ENCODE measurements around the gene NLGN1. TPM values are rescaled to one million over a fixed set of nuclear protein-coding genes. Genes with fewer than 3 reads are reported as not detected.

The NLGN1 gene
- total RNA-seq, 2 experiments from 2014 or later: not detected

DNA sequence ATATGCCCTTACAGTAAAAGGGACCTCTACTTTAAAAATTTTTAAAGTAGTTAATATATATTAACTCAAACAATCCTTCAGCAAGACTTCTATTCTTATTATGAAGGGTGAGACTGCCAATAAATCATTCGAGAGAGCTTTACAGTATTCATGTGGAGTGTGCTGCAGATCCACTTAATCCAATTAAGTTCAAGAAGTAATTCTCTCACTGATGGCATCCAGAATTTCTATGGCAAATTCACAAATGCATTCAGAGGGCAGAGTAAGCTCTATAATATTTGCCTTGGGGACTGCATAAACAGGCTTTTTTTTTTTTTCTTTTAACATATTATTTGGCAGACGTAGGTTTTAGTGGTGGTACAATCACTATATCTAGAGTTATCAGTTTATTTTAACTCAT is 692.0 kb downstream of the NLGN1 start:
- no peaks in the 10 kb centered on the region for H3K9me3 Mint-ChIP-seq
- no peaks in the 10 kb centered on the region for H3K36me3 Mint-ChIP-seq
- no peak for DNase-seq
- H3K27ac Mint-ChIP-seq: no peak overlapping the region
- no peak overlapping the region for H3K4me3 Mint-ChIP-seq
- H3K27me3 Mint-ChIP-seq: no peaks in the 10 kb centered on the region
- no peaks in the 10 kb centered on the region for H3K4me1 Mint-ChIP-seq

GRCh38 chr3:174094669-174095068 is 697.1 kb downstream of the NLGN1 start:
- Mint-ChIP-seq H3K4me3 (no peak overlapping the region), H3K27me3 (no peaks in the 10 kb centered on the region), H3K9me3 (no peaks in the 10 kb centered on the region), H3K36me3 (no peaks in the 10 kb centered on the region), H3K27ac (no peak overlapping the region), H3K4me1 (no peaks in the 10 kb centered on the region)
- DNase-seq: no peak

GRCh38 chr3:174097686-174098085 is 700.1 kb downstream of the NLGN1 start:
- Mint-ChIP-seq H3K27ac (no peak overlapping the region), H3K4me1 (no peaks in the 10 kb centered on the region), H3K9me3 (no peaks in the 10 kb centered on the region), H3K4me3 (no peak overlapping the region), H3K27me3 (no peaks in the 10 kb centered on the region), H3K36me3 (no peaks in the 10 kb centered on the region)
- DNase-seq: no peak

GRCh38 chr3:174098746-174099145 is 701.2 kb downstream of the NLGN1 start:
- H3K27ac Mint-ChIP-seq: no peak overlapping the region

DNA sequence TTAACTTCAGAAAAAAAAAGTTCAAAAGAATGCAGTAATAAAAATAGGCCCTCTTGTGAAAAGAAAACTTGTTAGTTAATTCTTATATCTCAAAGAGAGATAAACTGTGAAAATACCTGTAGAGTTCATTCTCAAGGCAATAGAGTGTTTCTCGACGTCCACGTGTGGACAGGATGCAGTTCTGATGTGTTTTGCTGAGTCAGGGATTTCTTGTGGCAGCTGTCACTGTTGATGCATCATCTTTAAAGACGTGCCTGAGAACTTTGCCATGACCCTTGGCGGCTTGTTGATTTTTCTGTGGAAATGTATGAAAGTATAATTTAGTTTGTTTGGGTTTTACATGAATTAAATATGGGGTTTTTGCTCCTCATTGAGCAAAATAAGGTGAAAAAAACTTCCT is 702.2 kb downstream of the NLGN1 start:
- Mint-ChIP-seq H3K27me3 (no peaks in the 10 kb centered on the region), H3K36me3 (no peaks in the 10 kb centered on the region), H3K27ac (no peak overlapping the region), H3K4me3 (no peak overlapping the region), H3K4me1 (no peaks in the 10 kb centered on the region), H3K9me3 (no peaks in the 10 kb centered on the region)
- no peak for DNase-seq

More at GRCh38 chr3:174098746-174099145, 701.2 kb downstream of the NLGN1 start:
- Mint-ChIP-seq H3K27me3 (no peaks in the 10 kb centered on the region), H3K36me3 (no peaks in the 10 kb centered on the region), H3K9me3 (no peaks in the 10 kb centered on the region), H3K4me1 (no peaks in the 10 kb centered on the region), H3K4me3 (no peak overlapping the region)
- DNase-seq: no peak

- Mint-ChIP-seq H3K4me1 (no peaks in the 10 kb centered on the region), H3K27me3 (no peaks in the 10 kb centered on the region), H3K9me3 (no peaks in the 10 kb centered on the region), H3K27ac (no peak overlapping the region), H3K4me3 (no peak overlapping the region), H3K36me3 (no peaks in the 10 kb centered on the region)
- no peak for DNase-seq
Measured at GRCh38 chr3:174100744-174101143, 703.2 kb downstream of the NLGN1 start.

GRCh38 chr3:174101244-174101643 is 703.7 kb downstream of the NLGN1 start:
- H3K4me3 Mint-ChIP-seq: no peak overlapping the region
- no peak overlapping the region for H3K27ac Mint-ChIP-seq
- H3K27me3 Mint-ChIP-seq: no peaks in the 10 kb centered on the region
- DNase-seq: no peak
- no peaks in the 10 kb centered on the region for H3K9me3 Mint-ChIP-seq
- H3K36me3 Mint-ChIP-seq: no peaks in the 10 kb centered on the region
- H3K4me1 Mint-ChIP-seq: no peaks in the 10 kb centered on the region

GRCh38 chr3:174102274-174102673 is 704.7 kb downstream of the NLGN1 start:
- Mint-ChIP-seq H3K36me3 (no peaks in the 10 kb centered on the region), H3K4me1 (no peaks in the 10 kb centered on the region), H3K27ac (no peak overlapping the region), H3K9me3 (no peaks in the 10 kb centered on the region), H3K4me3 (no peak overlapping the region), H3K27me3 (no peaks in the 10 kb centered on the region)
- DNase-seq: no peak

- no peak for DNase-seq
- no peak overlapping the region for H3K4me3 Mint-ChIP-seq
- no peaks in the 10 kb centered on the region for H3K4me1 Mint-ChIP-seq
- no peaks in the 10 kb centered on the region for H3K27me3 Mint-ChIP-seq
- no peak overlapping the region for H3K27ac Mint-ChIP-seq
- H3K36me3 Mint-ChIP-seq: no peaks in the 10 kb centered on the region
- H3K9me3 Mint-ChIP-seq: no peaks in the 10 kb centered on the region
Measured at GRCh38 chr3:174102866-174103265, 705.3 kb downstream of the NLGN1 start.

GRCh38 chr3:174110761-174111160 is 713.2 kb downstream of the NLGN1 start:
- Mint-ChIP-seq H3K36me3 (no peaks in the 10 kb centered on the region), H3K9me3 (peaks cover 1% of the 10 kb centered on the region), H3K27me3 (no peaks in the 10 kb centered on the region), H3K4me3 (no peak overlapping the region), H3K4me1 (no peaks in the 10 kb centered on the region), H3K27ac (no peak overlapping the region)
- no peak for DNase-seq

- Mint-ChIP-seq H3K9me3 (peaks cover 1% of the 10 kb centered on the region), H3K36me3 (no peaks in the 10 kb centered on the region), H3K27me3 (no peaks in the 10 kb centered on the region), H3K4me3 (no peak overlapping the region), H3K4me1 (no peaks in the 10 kb centered on the region), H3K27ac (no peak overlapping the region)
- no peak for DNase-seq
Measured at GRCh38 chr3:174111776-174112175, 714.2 kb downstream of the NLGN1 start.

- Mint-ChIP-seq H3K9me3 (peaks cover 1% of the 10 kb centered on the region), H3K27me3 (no peaks in the 10 kb centered on the region), H3K36me3 (no peaks in the 10 kb centered on the region), H3K4me3 (no peak overlapping the region), H3K4me1 (no peaks in the 10 kb centered on the region), H3K27ac (no peak overlapping the region)
- DNase-seq: no peak
Measured at GRCh38 chr3:174116421-174116820, 718.9 kb downstream of the NLGN1 start.

DNA sequence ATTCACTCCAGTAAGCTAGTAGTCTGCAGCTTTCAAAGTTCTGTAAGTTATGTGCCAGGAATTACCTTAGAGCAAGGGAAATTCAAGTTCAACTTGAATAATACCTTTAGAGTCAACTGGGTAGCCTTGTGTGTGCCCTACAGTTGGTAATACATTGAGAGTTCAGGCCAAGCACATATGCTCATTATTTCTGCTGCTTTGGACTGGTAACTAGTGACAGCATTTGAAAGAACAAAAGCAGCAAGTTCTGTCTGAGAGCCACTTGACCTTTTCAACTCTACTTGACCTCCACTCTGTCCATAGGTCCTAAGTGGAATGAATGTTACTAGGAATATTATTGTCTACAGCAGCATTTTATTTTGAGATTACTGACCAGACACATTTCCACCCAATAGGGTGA is 723.5 kb downstream of the NLGN1 start:
- H3K9me3 Mint-ChIP-seq: no peaks in the 10 kb centered on the region
- H3K27me3 Mint-ChIP-seq: no peaks in the 10 kb centered on the region
- H3K4me3 Mint-ChIP-seq: no peak overlapping the region
- H3K27ac Mint-ChIP-seq: no peak overlapping the region
- H3K4me1 Mint-ChIP-seq: no peaks in the 10 kb centered on the region
- DNase-seq: no peak
- no peaks in the 10 kb centered on the region for H3K36me3 Mint-ChIP-seq

DNA sequence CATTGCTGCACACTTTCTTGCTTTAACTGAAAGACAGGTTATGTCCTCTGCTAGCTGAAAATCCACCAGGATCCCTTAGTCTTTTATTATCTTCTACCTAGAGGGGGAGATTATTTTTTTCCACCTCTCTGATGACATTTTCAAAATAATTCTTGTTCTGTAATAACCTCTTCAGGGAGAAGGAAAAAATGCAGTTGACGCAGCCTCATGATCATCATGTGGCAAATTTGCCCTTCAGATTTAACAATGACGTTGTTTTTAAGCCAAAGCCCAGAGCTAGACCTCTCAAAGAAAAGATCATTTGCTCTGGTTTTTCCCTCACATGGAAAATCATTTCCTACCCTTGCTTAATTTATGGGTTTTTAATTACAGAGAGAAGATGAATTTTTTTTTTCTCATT is 724.9 kb downstream of the NLGN1 start:
- H3K9me3 Mint-ChIP-seq: no peaks in the 10 kb centered on the region
- no peak overlapping the region for H3K4me3 Mint-ChIP-seq
- H3K36me3 Mint-ChIP-seq: no peaks in the 10 kb centered on the region
- H3K27me3 Mint-ChIP-seq: no peaks in the 10 kb centered on the region
- DNase-seq: no peak
- H3K4me1 Mint-ChIP-seq: no peaks in the 10 kb centered on the region
- no peak overlapping the region for H3K27ac Mint-ChIP-seq

DNA sequence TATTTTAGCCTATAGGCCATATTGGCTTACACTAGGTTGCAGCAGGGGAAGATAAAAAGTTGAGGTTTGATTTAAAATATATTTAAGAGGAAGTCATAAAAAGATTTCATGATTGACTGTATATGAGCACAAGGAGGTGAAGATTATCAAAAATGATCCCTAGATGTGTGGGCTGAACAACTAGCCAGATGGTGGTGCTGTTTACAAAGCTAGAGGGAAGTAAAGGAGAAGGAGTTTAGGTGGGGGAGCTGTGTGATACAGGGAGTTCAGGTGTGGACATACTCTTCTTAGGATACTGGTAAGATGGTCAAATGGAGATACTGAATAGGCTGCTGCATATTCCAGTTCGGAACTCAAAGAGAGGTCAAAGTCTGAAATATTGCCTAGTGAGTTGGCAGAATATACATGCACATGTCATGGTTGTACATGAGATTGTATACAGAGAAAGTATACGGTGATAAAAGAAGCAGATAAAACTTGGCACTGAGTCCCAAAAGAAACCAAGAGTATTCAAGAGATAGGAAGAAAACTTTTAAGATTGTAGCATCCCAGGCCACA is 727.8 kb downstream of the NLGN1 start:
- Mint-ChIP-seq H3K27ac (no peak overlapping the region), H3K4me3 (no peak overlapping the region), H3K27me3 (no peaks in the 10 kb centered on the region), H3K4me1 (no peaks in the 10 kb centered on the region), H3K36me3 (no peaks in the 10 kb centered on the region), H3K9me3 (no peaks in the 10 kb centered on the region)
- DNase-seq: no peak

GRCh38 chr3:174126990-174127758 is 729.6 kb downstream of the NLGN1 start:
- H3K4me1 Mint-ChIP-seq: no peaks in the 10 kb centered on the region
- no peak overlapping the region for H3K27ac Mint-ChIP-seq
- no peaks in the 10 kb centered on the region for H3K27me3 Mint-ChIP-seq
- DNase-seq: no peak
- no peak overlapping the region for H3K4me3 Mint-ChIP-seq
- no peaks in the 10 kb centered on the region for H3K9me3 Mint-ChIP-seq
- H3K36me3 Mint-ChIP-seq: no peaks in the 10 kb centered on the region
